Left lobe of liver (tissue), 2 donors: ENCODE data around the gene STK17B. TPM values are rescaled to one million over a fixed set of nuclear protein-coding genes. Genes with fewer than 3 reads are reported as not detected.

ENCODE experiments used
- ATAC-seq: fragments of 200-7000 bp; cut with Tn5 transposase; one replicate; pipeline ENCODE4 v1.9.1; 2020; ENCODE audit warnings: mild to moderate bottlenecking, moderate library complexity
- DNase-seq: peaks from one replicate; pipeline ENCODE4 v3.0.0-alpha.2; 2020; ENCODE audit warnings: low spot score
- total RNA-seq: library from RNA; stranded (reverse); gene quantifications from one replicate; pipeline ENCODE4 v1.2.1, GENCODE V29; 2021
- donor health status: DM: no; HTN: no; CAD: no; lungs with moderate emphysema.
- donor health status: DM: no; HTN: yes; CAD: no.

The STK17B gene
- total RNA-seq, 1 donor from 2014 or later, result 1.5 TPM

DNA sequence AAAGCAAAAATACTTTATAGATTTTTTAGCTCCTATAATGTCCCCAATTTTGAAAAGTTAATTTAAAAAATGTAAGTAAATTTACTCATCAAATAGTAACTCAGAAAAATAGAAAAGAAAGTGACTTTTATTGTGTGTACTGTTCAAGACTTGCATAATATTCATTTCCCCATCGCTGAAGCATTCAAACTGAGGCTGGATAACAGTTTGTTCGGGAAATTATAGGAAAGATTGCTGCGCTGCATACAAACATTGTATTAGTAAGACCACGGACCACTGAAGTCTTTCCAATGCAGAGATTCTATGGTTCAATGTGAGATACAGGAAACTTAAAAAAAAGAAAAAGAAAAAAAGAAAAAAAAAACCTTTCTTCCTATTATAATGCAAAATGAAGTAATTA is 10.4 kb downstream of the STK17B start:
- ATAC-seq (no peak), DNase-seq (no peak)

DNA sequence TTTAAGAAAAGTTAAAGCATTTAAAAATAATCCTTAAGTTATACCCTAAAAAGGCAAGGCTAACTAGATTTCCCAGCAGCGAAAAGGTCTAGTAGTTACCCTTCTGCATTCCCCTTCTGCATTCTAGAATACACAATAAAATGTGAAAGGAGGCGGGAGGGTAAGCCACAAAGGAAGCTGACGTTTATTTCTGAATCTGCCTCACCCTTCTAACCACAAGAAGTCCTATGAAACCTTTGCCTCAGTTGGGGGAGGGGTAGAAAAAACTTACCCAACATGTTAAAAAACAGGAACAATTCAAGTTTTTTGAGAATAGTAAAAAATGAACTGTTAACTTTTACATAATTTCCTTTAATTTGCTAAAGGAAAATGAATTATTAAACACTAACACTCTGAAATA is 11.3 kb downstream of the STK17B start:
- no peak for DNase-seq
- peak; percentile 47 for ATAC-seq

DNA sequence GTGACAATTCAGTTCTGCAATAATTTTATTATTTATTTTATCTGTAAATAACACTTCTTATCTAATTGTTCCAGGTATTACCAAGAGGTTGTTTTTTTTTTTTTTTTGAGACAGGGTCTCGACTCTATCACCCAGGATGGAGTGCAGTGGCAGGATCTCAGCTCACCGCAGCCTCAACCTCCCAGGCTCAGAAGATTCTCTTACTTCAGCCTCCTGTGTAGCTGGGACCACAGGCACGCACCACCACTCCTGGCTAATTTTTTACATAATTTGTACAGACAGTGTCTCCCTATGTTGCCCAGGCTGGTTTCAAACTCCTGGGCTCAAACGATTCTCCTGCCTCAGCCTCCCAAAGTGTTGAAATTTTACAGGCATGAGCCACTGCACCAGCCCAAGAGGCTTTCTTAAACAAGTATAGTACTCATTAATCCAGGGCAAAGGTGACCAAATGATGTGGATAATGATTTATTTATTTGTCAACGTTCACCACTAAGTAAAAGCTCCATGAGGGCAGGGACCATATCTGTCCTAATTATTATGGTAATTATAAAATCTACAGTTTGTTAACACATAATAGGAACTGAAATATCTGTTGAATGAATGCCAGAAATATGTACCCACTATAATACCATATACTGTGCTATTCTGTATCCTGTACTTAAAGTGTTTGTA is 12.0 kb downstream of the STK17B start:
- DNase-seq (no peak), ATAC-seq (no peak)

DNA sequence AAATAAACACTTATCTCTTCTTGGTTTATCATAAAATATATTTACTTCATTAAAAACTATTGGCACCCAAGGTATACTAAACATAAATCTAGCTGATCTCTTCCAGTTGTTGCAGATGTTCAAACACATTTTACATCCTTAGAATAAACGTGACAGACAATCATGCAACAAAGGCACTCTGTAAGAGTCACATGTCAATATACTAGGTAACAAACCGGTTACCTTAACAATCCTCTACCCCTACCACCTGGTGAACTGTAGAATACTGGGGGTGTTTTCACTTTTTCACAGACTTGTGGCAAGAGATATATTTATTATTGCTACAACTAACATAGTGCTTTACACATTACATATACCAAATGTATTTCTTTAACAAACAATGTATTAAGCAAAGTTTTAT is 15.8 kb downstream of the STK17B start:
- no peak for ATAC-seq

DNA sequence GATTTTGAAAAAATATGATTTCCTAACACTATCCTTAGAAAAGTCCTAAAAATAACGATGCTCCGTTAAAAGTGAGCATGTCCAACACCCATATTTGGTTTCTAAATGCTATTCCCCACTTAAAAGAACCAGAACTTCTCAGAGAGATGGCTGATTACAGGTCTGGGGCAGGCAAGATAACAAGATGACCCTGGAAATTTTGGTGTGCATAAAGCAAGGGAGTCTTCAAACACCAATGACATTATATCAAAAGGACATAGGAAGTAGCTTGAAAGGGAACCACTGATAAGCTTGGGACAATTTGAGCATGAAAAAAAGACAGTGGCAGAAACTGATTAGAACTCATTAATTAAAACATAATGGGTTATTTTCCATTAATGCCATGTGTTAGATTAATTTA is 17.9 kb downstream of the STK17B start:
- DNase-seq, result no peak
- no peak for ATAC-seq

More for the DNA sequence above, 15.8 kb downstream of the STK17B start:
- no peak for DNase-seq

DNA sequence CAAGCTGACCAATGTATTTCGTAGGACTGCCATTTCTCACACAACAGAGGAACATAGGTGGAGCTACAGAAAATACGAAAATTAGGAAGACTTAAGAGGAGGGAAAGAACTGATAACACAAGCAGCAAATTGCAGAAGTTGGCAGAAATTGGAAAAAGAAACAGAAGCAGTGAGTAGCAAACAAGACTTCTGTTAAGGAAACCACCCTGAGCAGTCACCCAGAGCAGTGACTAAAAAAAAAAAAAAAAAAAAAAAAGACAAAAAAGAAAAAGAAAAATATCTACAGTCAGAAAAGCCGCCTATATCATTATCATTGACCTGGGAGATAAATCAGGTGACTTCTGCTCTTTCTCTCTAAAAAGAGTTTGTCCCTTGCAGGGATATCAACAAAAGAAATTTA is 21.4 kb downstream of the STK17B start:
- DNase-seq, result no peak
- no peak for ATAC-seq

DNA sequence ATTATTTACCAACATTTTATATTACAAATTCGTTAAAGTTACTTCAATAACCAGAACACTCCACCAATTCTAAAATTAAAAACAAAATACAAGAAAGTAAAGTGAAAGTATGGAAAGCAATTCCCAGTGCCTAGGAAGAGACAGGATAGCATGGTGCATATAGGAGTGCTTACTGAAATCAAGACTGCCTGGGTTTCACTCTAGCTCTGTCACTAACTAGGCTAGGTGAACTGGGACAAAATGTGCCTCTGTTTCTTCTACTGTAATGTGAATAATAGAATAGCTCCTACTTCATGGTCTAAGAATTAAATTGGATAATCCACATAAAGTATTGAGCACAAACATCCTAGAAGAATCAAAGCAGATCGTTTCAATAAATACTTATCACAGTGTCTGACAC is 22.6 kb downstream of the STK17B start:
- ATAC-seq (no peak), DNase-seq (no peak)

DNA sequence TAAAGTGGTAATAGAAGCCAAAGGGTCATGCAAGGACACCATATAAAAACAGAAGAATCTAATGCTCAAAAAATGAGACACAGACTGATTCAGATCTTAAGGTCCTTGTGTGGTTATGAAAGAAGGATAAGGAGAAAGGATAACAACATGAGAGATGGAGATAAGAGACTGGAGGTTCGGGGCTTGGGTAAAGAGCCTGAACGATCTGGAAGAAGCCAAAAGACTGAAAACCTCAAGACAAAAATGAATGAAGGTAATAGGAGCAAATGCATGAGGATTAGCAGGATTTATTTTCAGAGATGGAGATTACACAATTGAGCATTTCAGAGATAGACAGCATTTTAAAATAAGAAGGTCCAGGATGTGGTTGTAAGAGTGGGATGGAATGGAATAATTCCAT is 26.1 kb downstream of the STK17B start:
- no peak for DNase-seq
- ATAC-seq, result no peak

DNA sequence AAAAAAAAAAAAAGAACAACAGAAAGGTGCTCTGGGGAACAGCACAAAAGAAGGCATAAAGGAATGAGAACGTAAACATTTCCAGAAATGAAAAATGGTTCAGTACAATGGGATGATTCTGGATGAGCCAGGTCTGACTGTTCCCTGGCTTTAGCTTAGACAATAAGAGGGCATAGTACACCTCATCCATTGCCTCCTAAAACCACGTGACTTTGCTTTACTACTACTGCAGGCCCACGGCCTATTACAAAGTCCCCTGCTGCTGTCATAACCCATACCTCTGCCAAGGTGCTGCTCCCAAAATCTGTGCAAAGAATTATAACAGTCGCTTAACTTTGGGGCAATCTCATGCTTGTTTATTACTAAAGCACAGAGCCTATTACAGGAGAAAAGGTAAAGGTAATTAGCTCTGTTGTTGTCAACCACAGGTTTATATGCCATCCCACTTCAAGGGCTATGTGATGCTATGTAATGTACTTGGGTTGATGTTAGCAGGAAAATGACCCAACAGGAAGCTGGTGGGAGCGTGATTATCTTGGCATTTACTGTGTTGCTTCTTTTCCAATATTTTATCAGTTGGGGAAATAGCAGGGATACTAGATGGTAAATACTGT is 26.8 kb downstream of the STK17B start:
- ATAC-seq, result no peak
- DNase-seq, result no peak

DNA sequence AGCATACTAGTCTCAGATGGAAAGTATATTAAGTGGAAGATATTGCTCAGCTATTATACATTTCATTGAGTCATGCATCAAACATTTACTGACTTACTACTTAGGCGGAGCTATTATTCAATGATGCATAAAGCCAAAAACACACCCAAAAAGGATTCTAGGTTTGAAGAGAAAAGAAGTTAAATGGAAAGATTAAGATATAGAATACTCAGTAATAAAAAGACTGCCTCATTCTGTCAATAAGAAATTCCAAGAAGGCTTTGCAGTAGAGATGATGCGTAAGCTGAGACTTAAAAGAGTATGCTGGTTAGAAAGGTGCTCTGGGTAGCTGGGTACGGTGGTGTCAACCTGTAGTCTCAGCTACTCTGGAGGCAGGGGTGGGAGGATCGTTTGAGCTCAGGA is 27.6 kb downstream of the STK17B start:
- no peak for DNase-seq
- ATAC-seq, result no peak

DNA sequence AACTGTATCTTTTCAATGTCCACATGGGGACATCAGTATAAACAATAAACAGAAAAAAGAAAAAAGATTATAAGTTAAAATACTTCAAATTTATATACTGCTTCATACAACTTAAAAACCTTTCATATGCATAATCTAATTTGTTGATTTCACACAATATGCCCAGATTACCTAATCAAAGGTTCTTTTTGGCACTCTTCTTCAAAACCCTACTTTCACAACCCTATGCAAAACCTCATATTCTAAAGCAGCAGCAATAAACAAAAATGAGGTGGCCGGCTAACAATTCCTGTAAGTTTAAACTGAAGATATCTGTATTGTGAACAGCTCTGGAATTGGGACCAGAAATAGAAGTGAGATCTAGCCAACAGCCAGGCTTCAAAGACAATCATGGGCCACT is 28.6 kb downstream of the STK17B start:
- ATAC-seq, result no peak
- no peak for DNase-seq

DNA sequence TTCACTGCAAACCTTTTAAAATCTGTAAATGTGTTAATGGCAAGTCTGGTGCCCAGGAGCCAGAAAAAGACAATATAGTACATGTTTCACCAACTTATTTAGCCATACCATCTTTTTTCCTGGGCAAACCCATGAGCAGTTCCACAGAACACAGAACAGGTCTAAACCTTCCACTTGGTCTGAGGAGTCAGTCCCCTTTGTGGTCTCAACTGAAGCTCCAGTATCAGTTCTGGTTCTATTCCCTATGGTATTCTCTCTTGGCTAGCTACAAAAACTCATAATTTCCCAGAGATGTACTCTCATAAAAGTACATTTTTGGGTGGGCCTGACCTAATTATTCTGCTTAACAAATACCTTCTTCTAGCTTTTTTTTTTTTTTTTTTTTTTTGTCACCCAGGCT is 31.2 kb downstream of the STK17B start:
- DNase-seq, result no peak
- ATAC-seq, result no peak

DNA sequence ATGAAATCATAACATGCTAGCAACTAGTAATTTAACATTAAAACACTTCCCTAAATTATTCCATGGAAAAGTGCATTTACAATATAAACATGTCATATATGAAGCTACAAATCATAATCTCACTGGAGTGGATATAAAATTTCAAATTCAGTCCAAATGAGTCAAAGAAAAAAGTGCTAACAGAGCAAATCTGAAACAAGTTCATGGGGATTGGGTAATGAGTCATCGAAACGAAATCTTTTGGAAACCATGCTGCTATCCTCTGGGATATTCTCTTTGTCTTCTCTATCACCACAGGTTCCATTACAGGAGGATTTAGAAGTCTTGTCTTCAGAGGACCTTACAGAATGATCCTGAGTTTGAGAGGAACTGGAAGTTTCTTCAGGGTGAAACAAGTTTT is 34.1 kb downstream of the STK17B start:
- ATAC-seq, result no peak
- DNase-seq, result no peak

DNA sequence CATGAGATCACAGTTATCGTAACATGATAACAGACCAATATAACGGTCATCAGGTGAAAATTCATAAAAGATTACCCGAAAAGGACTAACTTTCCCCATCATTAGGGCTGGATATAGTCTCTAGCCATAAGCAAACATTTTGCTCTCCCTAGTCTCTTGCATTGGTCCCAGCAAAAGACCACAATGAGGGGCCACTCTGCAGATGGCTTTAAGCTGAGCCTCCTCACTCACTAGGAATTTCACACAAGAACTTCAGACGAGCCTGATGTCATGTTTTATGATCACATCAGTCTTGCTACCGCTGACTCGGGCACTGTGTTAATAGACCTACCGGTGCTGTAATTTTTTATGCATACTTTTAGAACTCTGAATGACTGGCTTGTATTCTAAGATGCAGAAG is 35.2 kb downstream of the STK17B start:
- ATAC-seq (no peak), DNase-seq (no peak)

DNA sequence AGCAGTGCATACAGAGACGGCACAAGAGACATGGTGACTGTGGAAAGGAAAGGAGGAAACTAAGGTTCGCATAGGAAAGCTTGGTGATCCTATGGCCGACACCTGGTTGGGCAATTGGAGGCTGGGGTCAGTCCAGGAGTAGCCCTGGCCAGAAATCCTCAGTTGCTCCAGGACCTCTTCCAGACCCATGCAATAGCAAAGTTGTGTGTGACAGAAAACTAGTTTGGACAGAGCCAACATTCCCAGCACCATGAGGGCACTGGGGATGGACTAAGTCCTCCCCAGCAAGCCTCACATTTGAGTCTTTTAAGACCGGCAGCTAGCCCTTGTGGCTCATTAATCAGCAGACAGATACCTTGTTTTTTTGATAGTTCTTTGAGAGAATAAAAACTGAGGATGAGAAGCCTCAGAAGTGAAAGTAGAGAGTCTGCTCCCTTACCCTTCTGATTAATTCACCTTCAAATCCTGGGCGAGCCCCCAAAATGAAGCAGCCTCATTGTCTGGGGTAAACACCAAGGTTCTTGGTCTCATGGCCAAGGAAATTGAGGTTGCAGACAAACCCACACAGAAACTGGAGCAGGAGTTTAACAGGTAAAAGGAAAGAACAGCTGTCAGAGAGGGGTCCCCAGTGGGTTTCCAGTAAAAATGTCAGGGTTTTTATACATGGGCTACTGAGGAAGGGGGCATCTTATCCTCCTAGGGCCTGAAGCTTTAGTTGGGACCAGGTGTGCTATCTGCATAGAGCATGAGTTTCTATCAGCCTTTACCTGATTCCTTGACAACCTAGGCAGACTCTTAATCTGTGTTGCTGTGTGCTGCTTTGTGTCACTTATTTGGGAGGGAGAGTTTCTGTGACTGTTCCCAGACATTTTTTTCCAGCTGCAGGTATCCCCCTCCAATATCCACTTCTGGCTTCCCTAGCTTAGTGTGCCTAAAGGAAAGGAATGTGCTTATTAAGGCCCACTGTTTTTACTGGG is 39.1 kb downstream of the STK17B start:
- ATAC-seq, result no peak
- DNase-seq, result no peak

DNA sequence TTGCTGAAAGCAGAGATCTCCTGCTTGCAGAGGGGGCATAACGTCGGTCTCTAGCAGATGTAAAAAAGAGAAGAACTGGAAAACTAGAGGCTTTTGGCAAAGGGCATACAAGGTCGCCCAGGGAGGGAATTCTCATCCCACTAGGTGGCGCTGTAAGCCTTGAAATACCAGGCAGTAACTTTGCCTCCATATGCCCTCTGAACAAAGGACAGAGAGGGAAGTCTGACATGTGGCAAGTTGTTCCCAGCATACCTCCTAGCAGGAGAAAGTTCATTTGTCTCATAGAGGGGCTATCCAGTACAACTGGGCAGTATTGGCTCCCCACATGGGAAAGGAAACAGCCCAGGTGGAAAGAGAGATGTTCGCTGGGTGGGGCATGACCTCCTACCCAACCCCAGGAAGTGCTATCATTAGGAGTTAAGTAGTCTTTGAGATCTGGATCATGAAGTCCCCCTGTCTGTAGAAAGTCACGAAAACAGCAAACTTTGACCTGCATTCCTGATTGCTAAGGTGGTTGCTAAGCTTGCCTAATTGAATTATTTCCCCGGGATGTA is 39.9 kb downstream of the STK17B start:
- ATAC-seq (peak; percentile 41), DNase-seq (no peak)

DNA sequence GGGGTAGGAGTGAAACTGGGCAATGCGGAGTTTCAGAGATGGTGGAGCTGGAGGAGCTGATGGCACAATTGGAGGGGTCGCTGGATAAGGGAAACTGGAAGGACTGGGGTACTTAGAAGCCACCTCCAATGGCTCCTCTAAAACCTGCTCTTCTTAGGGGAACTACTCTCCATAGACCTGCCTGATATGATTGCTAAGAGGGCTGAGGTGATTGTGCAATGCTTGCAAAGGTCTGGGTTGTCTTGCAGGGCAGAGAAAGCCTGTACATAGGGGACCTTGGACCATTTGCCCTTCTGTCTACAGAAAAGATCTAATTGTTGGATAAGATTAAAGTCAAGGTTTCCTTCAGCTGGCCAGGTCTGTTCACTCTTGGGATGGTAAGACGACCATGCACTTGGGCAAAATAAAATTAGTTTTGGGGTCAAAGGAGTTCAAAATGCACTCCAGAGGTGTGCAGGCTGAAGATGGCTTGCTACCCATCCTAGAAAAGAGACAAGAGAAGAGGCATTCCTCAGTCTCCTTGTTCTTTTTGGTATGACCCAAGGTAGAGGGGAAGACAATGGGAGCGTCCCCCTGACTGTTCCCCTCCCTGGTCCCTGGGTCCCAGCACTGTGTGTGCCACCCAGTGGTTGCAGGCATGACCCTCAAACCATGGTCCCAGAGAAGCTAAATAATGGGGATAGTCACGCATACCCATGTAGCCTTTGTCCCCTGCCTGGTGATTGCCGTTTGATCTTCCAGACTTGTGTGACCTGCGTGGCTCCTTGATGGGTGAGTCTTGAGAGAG is 41.1 kb downstream of the STK17B start:
- no peak for DNase-seq
- no peak for ATAC-seq

DNA sequence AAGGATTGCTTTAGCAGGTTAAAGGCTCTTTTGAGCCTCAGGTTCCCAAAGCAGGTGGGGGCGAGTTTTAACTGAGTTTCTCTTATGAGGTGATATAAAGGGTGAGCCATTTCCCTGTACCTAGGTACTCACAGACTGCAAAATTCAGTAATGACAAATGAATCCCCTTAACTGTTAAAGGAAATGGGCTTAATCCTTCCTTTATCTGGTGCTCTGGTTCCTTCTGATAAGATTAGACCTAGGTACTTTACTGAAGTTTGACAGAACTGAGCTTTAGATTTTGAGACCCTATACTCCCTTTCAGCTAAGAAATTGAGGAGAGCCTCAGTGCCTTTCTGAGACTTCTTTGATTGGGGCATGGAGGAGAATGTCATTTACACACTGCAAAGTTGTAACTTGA is 42.6 kb downstream of the STK17B start:
- DNase-seq (no peak), ATAC-seq (no peak)

DNA sequence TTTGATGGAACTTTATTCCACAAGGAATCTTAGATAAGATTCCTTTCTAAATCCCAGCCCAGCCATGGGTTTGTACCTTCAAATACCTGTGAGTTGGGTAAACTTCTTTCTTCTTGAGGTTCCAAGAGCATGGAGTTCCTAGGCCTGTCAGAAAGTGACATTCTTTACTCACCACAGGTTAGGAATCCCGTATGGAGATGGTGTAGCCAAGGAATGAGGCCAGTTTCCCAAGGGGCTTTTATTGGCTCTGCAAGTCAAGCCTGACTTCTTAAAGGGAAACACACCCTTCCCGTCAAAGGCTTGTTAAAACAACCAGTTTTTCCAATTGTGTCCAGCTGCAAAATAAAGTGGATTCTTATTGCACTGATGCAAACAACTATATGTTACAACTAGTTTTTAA is 45.8 kb downstream of the STK17B start:
- DNase-seq (no peak), ATAC-seq (no peak)

DNA sequence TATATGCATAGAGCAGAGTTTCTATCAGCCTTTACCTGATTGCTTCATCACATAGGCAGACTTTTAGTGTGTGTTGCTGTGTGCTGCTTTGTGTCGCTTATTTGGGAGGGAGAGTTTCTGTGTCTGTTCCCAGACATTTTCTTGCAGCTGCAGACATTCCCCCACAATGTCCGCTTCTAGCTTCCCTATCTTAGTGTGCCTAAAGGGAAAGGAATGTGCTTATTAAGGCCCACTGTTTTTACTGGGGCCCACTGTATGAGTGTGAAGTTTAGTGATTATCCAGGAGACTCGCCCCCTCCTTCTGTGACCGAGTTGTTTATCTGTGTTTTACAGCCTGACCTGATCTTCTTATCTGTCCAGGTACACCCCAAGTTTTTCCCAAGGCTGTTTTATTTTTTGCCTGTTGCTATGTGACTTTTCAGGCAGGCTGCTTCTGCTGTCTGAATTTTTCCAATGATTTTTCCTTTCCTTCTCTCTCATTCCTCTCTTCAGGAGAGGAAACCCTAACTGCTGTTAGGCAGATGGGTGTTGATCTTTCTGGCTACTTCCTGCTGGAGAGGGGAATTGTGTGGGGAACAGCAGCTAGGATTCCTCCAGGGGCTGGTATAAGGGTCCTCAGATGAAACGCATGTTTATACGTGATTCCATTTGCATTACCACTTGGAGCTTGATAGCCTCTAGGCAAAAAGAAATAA is 47.6 kb downstream of the STK17B start:
- DNase-seq (no peak), ATAC-seq (no peak)
